ENCODE results near the gene FTHL17.

FTHL17 gene

DNA sequence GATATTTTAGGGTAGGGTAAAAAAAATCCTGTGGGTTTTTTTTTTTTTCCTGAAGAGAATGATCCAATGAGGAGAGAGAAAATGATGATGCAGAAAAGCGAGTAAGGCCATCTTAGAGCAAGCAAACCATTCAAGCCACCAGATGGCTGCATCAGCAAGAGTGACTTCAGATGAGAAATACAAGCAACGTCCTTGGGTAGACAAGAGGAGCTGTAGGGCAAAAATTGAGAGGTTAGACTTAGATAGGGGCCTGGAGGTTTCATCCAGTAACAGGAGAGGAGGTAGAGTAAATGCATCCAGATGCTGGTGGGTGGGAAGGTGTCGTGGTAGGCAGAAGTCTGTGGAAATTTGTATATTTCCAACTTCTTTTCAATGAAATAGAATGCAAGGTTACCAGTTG is 14.6 kb downstream of the FTHL17 start:
- H3K4me3 ChIP-seq (replicated peaks; ENCODE audit: low read depth, low read length): no peak overlapping the region
- no peak for DNase-seq (ENCODE audit: low read depth)
- TF ChIP-seq, protein P1, sequence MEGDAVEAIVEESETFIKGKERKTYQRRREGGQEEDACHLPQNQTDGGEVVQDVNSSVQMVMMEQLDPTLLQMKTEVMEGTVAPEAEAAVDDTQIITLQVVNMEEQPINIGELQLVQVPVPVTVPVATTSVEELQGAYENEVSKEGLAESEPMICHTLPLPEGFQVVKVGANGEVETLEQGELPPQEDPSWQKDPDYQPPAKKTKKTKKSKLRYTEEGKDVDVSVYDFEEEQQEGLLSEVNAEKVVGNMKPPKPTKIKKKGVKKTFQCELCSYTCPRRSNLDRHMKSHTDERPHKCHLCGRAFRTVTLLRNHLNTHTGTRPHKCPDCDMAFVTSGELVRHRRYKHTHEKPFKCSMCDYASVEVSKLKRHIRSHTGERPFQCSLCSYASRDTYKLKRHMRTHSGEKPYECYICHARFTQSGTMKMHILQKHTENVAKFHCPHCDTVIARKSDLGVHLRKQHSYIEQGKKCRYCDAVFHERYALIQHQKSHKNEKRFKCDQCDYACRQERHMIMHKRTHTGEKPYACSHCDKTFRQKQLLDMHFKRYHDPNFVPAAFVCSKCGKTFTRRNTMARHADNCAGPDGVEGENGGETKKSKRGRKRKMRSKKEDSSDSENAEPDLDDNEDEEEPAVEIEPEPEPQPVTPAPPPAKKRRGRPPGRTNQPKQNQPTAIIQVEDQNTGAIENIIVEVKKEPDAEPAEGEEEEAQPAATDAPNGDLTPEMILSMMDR (IDR thresholded peaks at IDR 0.05; ENCODE audit: low read length, missing control alignments): no peak

DNA sequence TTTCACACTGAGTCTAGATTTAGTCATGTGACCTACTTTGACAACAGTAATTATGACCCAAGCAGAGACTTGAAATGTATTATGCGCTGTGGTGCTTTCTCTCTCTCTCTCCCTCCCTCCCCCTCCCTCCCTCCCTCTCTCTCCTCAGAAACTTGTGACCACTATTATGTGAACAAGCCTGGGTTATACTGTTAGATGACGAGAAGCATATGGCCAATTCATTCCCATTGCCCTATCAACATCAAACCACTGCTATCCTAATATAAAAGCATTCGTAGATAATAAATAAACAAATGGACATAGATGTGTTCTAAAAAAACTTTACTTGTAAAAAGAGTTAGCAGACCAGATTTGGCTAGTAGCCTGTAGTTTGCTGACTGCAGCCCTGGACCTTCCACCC is 18.2 kb downstream of the FTHL17 start:
- H3K4me3 ChIP-seq (replicated peaks; ENCODE audit: low read depth, low read length): no peak overlapping the region
- no peak for DNase-seq (ENCODE audit: low read depth)
- TF ChIP-seq, protein P1 (IDR thresholded peaks at IDR 0.05; ENCODE audit: low read length, missing control alignments): no peak

DNA sequence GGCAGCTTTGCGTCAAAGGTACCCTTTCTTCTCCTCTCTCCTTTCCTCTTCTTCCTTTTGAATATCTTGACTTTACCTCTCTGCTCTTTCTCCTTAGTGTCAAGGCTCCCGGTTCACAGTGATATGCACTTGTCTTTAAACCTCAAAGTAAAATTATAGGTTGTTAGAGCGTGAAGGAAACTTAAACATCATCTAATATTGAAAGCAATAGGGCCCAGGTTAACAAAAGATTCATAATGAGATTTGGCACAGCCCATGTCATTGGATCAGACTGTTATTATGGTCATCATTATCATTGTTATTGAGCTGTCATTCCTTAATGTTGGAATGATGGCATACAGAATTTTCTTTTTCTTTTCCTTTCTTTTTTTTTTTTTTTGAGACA is 32.5 kb downstream of the FTHL17 start:
- TF ChIP-seq, protein P1 (IDR thresholded peaks at IDR 0.05; ENCODE audit: low read length, missing control alignments): no peak
- H3K4me3 ChIP-seq (replicated peaks; ENCODE audit: low read depth, low read length): no peak overlapping the region
- no peak for DNase-seq (ENCODE audit: low read depth)

DNA sequence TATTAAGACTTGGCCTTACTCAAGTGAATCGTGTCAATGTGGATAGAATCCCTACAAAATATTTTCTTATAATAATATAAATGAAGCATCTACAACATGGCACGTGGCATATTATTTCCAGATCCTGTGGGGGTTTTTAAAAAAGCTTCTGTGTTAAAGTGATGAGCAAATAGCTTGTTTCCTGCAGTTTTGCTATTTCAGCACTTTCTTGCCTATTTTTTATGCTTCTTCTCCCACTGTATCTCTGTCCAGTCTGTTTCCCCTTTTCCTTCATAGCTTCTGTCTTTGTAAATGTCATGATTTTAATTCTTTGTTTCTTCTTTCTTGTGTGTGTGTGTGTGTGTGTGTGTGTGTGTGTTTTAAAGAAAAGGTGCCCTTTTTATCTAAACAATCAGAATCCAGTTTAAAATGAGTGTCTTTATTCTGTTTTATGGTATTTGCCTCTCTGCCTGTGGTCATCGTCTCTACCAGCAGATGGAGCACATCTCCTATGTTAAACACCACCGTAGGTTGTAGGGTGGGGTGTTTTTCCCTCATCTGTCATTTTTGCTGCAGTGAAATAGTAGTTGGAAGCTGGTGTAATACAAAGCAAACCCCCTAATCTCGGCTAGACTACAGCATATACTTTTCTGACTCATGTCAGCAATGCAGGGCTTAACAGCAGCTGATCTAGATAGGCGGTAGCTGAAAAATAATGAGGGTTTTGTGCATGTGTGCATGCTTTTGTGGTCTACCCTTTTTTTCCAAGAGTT is 33.1 kb downstream of the FTHL17 start:
- TF ChIP-seq, protein P1 (IDR thresholded peaks at IDR 0.05; ENCODE audit: low read length, missing control alignments): peak; percentile 67
- peak; percentile 58 for DNase-seq (ENCODE audit: low read depth)
- no peak overlapping the region for H3K4me3 ChIP-seq (replicated peaks; ENCODE audit: low read depth, low read length)

DNA sequence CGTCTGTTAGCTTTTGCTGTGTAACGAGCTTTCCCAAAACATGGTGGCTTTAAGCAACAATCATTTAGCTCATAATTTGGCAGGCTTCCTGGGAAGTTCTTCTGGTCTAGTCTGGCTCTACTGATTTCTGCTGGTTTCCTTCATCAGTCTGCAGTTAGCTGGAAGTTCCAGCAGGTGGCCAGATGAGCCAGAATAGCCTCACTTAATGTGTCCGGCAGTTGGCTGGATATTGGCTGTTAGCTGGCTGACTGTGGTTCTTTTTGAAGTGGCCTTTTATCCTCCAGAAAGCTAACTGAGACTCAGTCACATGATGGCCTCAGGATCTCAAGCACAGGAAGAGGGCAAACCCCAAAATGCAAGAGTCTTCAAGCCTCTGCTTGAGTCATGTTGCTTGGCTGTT is 34.9 kb downstream of the FTHL17 start:
- TF ChIP-seq, protein P1 (IDR thresholded peaks at IDR 0.05; ENCODE audit: low read length, missing control alignments): peak; percentile 71
- DNase-seq (ENCODE audit: low read depth): peak; percentile 56
- no peak overlapping the region for H3K4me3 ChIP-seq (replicated peaks; ENCODE audit: low read depth, low read length)

DNA sequence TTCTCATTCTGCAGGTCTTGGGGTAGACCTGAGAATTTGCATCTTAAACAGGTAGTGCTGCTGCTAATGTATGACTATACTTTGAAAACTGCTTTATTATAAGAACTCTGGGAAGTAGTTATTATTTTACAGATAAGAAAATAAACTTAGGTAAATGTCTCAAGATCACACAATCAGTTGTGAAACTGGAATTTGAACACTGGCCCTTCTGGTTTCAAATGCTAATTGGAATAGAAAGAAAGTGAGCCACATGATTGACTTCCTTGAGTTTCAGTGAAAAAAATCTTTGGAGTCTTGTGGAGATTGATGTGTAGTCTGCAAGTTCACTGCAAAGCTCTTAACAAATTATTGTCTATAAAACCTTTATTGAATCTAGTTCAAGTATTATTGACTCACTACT is 44.5 kb downstream of the FTHL17 start:
- H3K4me3 ChIP-seq (replicated peaks; ENCODE audit: low read depth, low read length): no peak overlapping the region
- no peak for DNase-seq (ENCODE audit: low read depth)
- TF ChIP-seq, protein P1 (IDR thresholded peaks at IDR 0.05; ENCODE audit: low read length, missing control alignments): no peak

DNA sequence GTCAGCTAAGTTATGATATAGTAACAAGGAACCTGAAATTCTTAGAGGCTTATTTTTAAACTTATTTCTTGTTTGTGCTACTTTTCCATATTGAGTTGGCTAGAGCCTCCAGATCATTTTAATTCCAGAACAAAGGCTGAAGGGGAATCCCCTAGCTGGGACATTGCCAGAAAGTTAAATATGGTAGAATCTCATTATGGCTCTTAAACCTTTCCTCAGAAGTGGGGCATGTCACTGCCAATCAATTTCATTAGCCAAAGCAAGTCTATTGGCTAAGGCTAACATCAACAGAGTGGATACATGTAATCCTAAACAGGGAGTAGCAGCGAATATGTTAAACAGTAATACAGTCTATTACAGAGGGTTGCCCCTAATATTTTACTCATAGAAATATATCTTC is 47.0 kb downstream of the FTHL17 start:
- TF ChIP-seq, protein P1 (IDR thresholded peaks at IDR 0.05; ENCODE audit: low read length, missing control alignments): no peak
- DNase-seq (ENCODE audit: low read depth): no peak
- H3K4me3 ChIP-seq (replicated peaks; ENCODE audit: low read depth, low read length): no peak overlapping the region
